ENCODE results near the gene LINGO3.
"Not testable (repeated sequence)": the region's sequence is repeated elsewhere in the genome, so short reads cannot be mapped to it uniquely, and the experiment has no call there.

Gene LINGO3

GRCh38 chr19:2308114-2308556 is at the start of gene LINGO3:
Gene LINGO3, minus strand, starts transcription at chr19:2308154. Its CDS starts 16,378 bp downstream, at chr19:2291776.
- in situ Hi-C loops (cut with HindIII; ENCODE audit: low sequenced_read_pairs) = no loop called here

- in situ Hi-C loops (cut with HindIII; ENCODE audit: low sequenced_read_pairs) = no loop called here
Measured at GRCh38 chr19:2356036-2356646, 48.2 kb upstream of the LINGO3 start.

- in situ Hi-C loops (cut with HindIII; ENCODE audit: low sequenced_read_pairs) = no loop called here
Measured at GRCh38 chr19:2355168-2356035, 47.4 kb upstream of the LINGO3 start.

GRCh38 chr19:2354670-2355069 is 46.7 kb upstream of the LINGO3 start:
- in situ Hi-C loops (cut with HindIII; ENCODE audit: low sequenced_read_pairs) = no loop called here

GRCh38 chr19:2353887-2354592 is 46.1 kb upstream of the LINGO3 start:
- in situ Hi-C loops (cut with HindIII; ENCODE audit: low sequenced_read_pairs) = no loop called here

- in situ Hi-C loops (cut with HindIII; ENCODE audit: low sequenced_read_pairs) = no loop called here
Measured at GRCh38 chr19:2353159-2353886, 45.4 kb upstream of the LINGO3 start.

- in situ Hi-C loops (cut with HindIII; ENCODE audit: low sequenced_read_pairs) = no loop called here
Measured at GRCh38 chr19:2352121-2352520, 44.2 kb upstream of the LINGO3 start.

GRCh38 chr19:2351591-2351990 is 43.6 kb upstream of the LINGO3 start:
- in situ Hi-C loops (cut with HindIII; ENCODE audit: low sequenced_read_pairs) = no loop called here

GRCh38 chr19:2350656-2351055 is 42.7 kb upstream of the LINGO3 start:
- in situ Hi-C loops (cut with HindIII; ENCODE audit: low sequenced_read_pairs) = no loop called here

- in situ Hi-C loops (cut with HindIII; ENCODE audit: low sequenced_read_pairs) = not testable (repeated sequence)
Measured at GRCh38 chr19:2349818-2350217, 41.9 kb upstream of the LINGO3 start.

- in situ Hi-C loops (cut with HindIII; ENCODE audit: low sequenced_read_pairs) = no loop called here
Measured at GRCh38 chr19:2345794-2346663, 38.1 kb upstream of the LINGO3 start.

- in situ Hi-C loops (cut with HindIII; ENCODE audit: low sequenced_read_pairs) = no loop called here
Measured at GRCh38 chr19:2345076-2345475, 37.1 kb upstream of the LINGO3 start.

GRCh38 chr19:2344381-2344870 is 36.5 kb upstream of the LINGO3 start:
- in situ Hi-C loops (cut with HindIII; ENCODE audit: low sequenced_read_pairs) = no loop called here

GRCh38 chr19:2343289-2343982 is 35.5 kb upstream of the LINGO3 start:
- in situ Hi-C loops (cut with HindIII; ENCODE audit: low sequenced_read_pairs) = no loop called here

GRCh38 chr19:2342656-2343288 is 34.8 kb upstream of the LINGO3 start:
- in situ Hi-C loops (cut with HindIII; ENCODE audit: low sequenced_read_pairs) = no loop called here

GRCh38 chr19:2341982-2342381 is 34.0 kb upstream of the LINGO3 start:
- in situ Hi-C loops (cut with HindIII; ENCODE audit: low sequenced_read_pairs) = no loop called here

GRCh38 chr19:2341244-2341751 is 33.3 kb upstream of the LINGO3 start:
- in situ Hi-C loops (cut with HindIII; ENCODE audit: low sequenced_read_pairs) = no loop called here

GRCh38 chr19:2340496-2341243 is 32.7 kb upstream of the LINGO3 start:
- in situ Hi-C loops (cut with HindIII; ENCODE audit: low sequenced_read_pairs) = no loop called here
